Lower leg skin (tissue), 4 donors: ENCODE results near the gene DCXR. TPM values are rescaled to one million over a fixed set of nuclear protein-coding genes. Genes with fewer than 3 reads are reported as not detected.

Experiments
- DNase-seq, 2 donors: peaks; one replicate each; pipeline ENCODE4 v3.0.0-alpha.2; 2019; ENCODE audit warnings: low spot score in 2 of 2
- H3K4me3 ChIP-seq: fragments of 200-600 bp; sonication (generic); 2 replicates; pipeline ENCODE4 v1.5.1; 2017; ENCODE audit warnings: mild to moderate bottlenecking, low read depth; ENCODE audit not compliant: poor library complexity, severe bottlenecking
- POLR2A ChIP-seq, 2 donors: fragments of 450-650 bp; IDR thresholded peaks; one replicate each; pipeline ENCODE4 v1.6.1; 2016 to 2017; ENCODE audit warnings: antibody characterized with exemption in 2 of 2, mild to moderate bottlenecking in 1 of 2, moderate library complexity in 1 of 2
- WGBS, 2 donors: methylation state at CpG; one replicate each; pipeline ENCODE4 v1.1.5; 2018; 5-methylcytosine and 5-hydroxymethylcytosine counted together
- intact Hi-C: fragments of 100-400 bp; cut with DNase I; formaldehyde crosslinking; loops from one replicate; pipeline ENCODE4 v1.15.0; 2023; ENCODE audit warnings: low total_unique reads
- total RNA-seq, 4 donors: library from RNA; depleted of rRNA; stranded (reverse); fragments of >200 nt; gene quantifications; one replicate each; pipeline ENCODE4 v1.1.0, GENCODE V29; 2016
- TF ChIP-seq, protein P1 (sequence below), 3 donors: fragments of 450-650 bp; IDR thresholded peaks; one replicate each; pipeline ENCODE4 v1.5.1; 2016; ENCODE audit warnings: antibody characterized with exemption in 3 of 3, mild to moderate bottlenecking in 3 of 3, moderate library complexity in 2 of 3

Gene DCXR
- total RNA-seq, 4 donors from 2014 or later: 124 to 199 (median 149) TPM

GRCh38 chr17:82011617-82012187, 25.8 kb downstream of the DCXR start:
- WGBS, 2 donors: 93 to 94% methylated on average over 15 to 19 of the region's 19 CpGs
- intact Hi-C loops: no loop called here
- no peak for TF ChIP-seq POLR2A (IDR thresholded peaks at IDR 0.05)
- TF ChIP-seq, protein P1, sequence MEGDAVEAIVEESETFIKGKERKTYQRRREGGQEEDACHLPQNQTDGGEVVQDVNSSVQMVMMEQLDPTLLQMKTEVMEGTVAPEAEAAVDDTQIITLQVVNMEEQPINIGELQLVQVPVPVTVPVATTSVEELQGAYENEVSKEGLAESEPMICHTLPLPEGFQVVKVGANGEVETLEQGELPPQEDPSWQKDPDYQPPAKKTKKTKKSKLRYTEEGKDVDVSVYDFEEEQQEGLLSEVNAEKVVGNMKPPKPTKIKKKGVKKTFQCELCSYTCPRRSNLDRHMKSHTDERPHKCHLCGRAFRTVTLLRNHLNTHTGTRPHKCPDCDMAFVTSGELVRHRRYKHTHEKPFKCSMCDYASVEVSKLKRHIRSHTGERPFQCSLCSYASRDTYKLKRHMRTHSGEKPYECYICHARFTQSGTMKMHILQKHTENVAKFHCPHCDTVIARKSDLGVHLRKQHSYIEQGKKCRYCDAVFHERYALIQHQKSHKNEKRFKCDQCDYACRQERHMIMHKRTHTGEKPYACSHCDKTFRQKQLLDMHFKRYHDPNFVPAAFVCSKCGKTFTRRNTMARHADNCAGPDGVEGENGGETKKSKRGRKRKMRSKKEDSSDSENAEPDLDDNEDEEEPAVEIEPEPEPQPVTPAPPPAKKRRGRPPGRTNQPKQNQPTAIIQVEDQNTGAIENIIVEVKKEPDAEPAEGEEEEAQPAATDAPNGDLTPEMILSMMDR (IDR thresholded peaks at IDR 0.05): no peak
- DNase-seq: no peak
- H3K4me3 ChIP-seq: no peak overlapping the region

DNA sequence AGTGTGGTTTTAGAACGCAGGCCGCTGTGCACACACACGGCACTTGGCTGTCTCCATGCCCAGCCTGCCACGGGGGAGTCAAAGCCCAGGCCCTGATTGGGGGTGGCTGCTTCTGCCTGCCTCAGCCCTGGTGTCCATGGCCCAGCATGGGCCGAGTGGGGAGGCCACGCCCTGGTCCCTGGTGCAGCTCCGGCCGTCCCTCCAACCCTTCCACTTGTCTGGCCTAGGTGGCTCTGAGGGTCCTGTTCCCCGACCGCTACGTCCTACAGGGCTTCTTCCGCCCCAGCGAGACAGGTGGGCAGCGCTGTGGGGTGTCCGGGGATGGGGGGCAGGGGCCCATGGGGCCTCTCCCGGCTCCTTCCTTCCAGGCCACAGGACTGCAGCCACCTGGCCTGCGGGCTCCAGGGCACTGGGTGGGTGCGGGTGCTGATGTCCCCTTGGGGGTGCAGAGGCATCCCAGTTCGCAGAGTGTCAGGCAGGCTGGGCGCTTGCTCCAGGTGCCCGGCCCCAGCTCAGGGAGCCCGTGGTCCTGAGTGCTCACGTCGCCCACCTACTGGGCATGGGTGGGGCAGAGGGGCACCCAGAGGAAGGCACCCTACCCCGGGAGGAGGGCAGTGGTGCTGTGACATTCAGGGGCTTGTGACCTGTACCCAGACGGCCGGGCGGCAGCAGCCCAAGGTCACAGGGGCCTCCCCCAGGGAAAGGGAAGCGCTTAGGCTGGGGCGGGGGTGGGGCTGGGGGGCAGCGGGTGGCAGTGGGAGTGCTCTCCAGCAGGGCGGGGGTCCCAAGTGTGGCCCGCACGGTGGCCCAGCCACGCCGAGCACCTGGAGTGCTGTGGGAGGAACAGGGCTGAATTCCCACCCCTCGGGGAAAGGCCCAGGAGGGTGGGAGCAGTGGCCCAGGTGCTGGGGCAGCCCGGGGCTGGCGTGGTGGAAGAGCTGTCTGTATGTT, 26.6 kb downstream of the DCXR start:
- 92% methylated on average over 21 to 35 of the region's 39 CpGs for WGBS, 2 donors
- intact Hi-C loops: no loop called here
- no peak overlapping the region for H3K4me3 ChIP-seq
- no peak for DNase-seq
- no peak for TF ChIP-seq POLR2A (IDR thresholded peaks at IDR 0.05)

GRCh38 chr17:82009413-82009812, 28.1 kb downstream of the DCXR start:
- DNase-seq: no peak
- no peak for TF ChIP-seq POLR2A (IDR thresholded peaks at IDR 0.05)
- TF ChIP-seq, protein P1 (IDR thresholded peaks at IDR 0.05): no peak
- 88 to 90% methylated on average over 11 to 15 of the region's 15 CpGs for WGBS, 2 donors
- intact Hi-C loops: no loop called here
- H3K4me3 ChIP-seq: no peak overlapping the region

GRCh38 chr17:82008941-82009405, 28.5 kb downstream of the DCXR start:
- no peak for TF ChIP-seq POLR2A (IDR thresholded peaks at IDR 0.05)
- TF ChIP-seq, protein P1 (IDR thresholded peaks at IDR 0.05): no peak
- H3K4me3 ChIP-seq: no peak overlapping the region
- 81 to 97% methylated on average over 6 to 12 of the region's 28 CpGs for WGBS, 2 donors
- DNase-seq: no peak
- intact Hi-C loops: no loop called here

GRCh38 chr17:82008258-82008940, 29.1 kb downstream of the DCXR start:
- intact Hi-C loops: no loop called here
- no peak for TF ChIP-seq POLR2A (IDR thresholded peaks at IDR 0.05)
- TF ChIP-seq, protein P1 (IDR thresholded peaks at IDR 0.05): no peak
- no peak for DNase-seq
- no peak overlapping the region for H3K4me3 ChIP-seq
- WGBS, 2 donors: 87 to 90% methylated on average over 17 to 24 of the region's 26 CpGs
